ENCODE results near the gene PANK4. TPM values are rescaled to one million over a fixed set of nuclear protein-coding genes. Genes with fewer than 3 reads are reported as not detected.

Gene PANK4
- total and polyA plus RNA-seq, 4 donors: 5.5 to 28.2 (median 20.9) TPM

DNA sequence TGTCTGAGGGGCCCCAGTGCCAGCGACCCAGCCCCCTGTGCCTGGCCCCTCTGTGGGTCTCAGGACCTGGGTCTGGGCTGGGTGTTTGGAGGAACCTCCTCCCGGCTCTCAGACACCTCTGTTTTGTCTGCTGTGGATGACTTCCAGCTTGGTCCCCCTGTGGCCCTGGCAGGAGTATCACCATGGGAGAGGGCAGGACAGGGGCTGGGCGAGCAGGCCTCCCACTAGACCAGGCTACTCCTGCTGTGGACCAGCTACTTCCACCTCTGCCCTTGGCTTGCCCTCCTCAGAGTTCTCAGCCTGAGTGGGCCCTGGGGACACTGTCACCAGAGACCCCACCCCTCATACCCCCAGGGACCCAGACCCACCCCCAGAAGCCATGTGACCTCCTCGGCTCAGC, 28.5 kb downstream of the PANK4 start:
- Histone ChIP-seq H3K4me3 (ENCODE audit: low read length in 2 of 2) (no peak overlapping the region), H3K27me3 (ENCODE audit: control insufficient read depth in 1 of 2, insufficient read depth in 2 of 2, low read length in 1 of 2) (no peaks in the 10 kb centered on the region), H3K36me3 (ENCODE audit: control insufficient read depth in 1 of 2, insufficient read depth in 2 of 2, low read length in 1 of 2) (no peaks in the 10 kb centered on the region), H3K27ac (ENCODE audit: low read depth in 1 of 2, low read length in 2 of 2) (no peak overlapping the region), H3K9me3 (ENCODE audit: control insufficient read depth, low read length) (no peaks in the 10 kb centered on the region), H3K4me1 (ENCODE audit: control insufficient read depth in 1 of 2, insufficient read depth in 2 of 2, low read length in 2 of 2) (no peaks in the 10 kb centered on the region)
- ATAC-seq (ENCODE audit: low FRiP score) (no peak), DNase-seq (no peak)
- WGBS, 2 donors: 57 to 63% methylated on average over 4 of the region's 4 CpGs
- intact Hi-C loops (cut with DNase I): no loop called here

DNA sequence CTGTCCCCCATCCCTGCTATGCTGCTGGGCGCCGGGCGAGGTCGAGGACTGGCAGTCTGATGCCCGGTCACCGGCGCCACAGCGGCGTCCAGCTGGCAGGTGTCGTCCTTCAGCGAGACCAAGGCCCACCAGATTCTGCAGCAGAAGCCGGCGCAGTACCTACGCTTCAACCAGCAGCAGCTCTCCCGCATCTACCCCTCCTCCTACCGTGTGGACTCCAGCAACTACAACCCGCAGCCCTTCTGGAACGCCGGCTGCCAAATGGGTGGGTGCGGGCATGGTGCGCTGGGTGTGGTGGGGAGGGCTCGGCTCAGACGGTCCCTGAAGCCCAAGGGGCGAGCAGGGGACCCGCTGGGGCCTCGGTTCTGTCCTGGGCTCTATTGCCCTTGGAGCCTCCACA, 29.6 kb downstream of the PANK4 start:
- no peak overlapping the region for H3K27ac ChIP-seq (ENCODE audit: low read depth in 1 of 2, low read length in 2 of 2)
- H3K9me3 ChIP-seq (ENCODE audit: control insufficient read depth, low read length): no peaks in the 10 kb centered on the region
- no peaks in the 10 kb centered on the region for H3K4me1 ChIP-seq (ENCODE audit: control insufficient read depth in 1 of 2, insufficient read depth in 2 of 2, low read length in 2 of 2)
- DNase-seq (no peak), ATAC-seq (ENCODE audit: low FRiP score) (no peak)
- H3K4me3 ChIP-seq (ENCODE audit: low read length in 2 of 2): no peak overlapping the region
- H3K36me3 ChIP-seq (ENCODE audit: control insufficient read depth in 1 of 2, insufficient read depth in 2 of 2, low read length in 1 of 2): no peaks in the 10 kb centered on the region
- intact Hi-C loops (cut with DNase I): no loop called here
- 85 to 88% methylated on average over 26 of the region's 26 CpGs for WGBS, 2 donors
- H3K27me3 ChIP-seq (ENCODE audit: control insufficient read depth in 1 of 2, insufficient read depth in 2 of 2, low read length in 1 of 2): no peaks in the 10 kb centered on the region

DNA sequence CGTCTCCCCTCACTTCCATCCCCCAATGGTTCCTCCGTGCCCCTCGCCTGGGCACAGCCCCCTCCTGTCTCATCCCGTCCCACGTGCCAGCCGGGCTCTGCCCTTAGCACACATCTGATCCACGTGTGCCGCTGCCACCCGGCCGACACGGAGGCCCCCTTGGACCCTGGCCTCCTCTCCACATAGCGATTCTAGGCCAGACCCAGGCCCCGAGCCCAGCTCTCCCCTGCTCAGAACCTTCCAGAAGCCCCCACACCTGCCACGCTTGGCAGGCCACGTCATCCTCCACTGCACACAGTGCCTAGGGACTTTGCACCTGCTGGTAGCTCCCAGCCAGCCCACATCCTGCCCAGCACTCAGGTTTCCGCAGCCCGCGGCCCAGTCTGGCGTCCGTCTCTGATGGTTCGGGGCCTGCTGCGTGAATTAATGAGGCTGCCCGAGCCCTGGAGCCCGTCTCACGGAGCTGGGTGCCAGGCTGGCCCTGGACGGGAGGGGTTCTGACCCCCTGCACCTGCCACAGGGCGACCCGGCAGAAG, 30.2 kb downstream of the PANK4 start:
- intact Hi-C loops (cut with DNase I): no loop called here
- 85 to 89% methylated on average over 27 to 28 of the region's 28 CpGs for WGBS, 2 donors
- Histone ChIP-seq H3K27me3 (ENCODE audit: control insufficient read depth in 1 of 2, insufficient read depth in 2 of 2, low read length in 1 of 2) (no peaks in the 10 kb centered on the region), H3K9me3 (ENCODE audit: control insufficient read depth, low read length) (no peaks in the 10 kb centered on the region), H3K27ac (ENCODE audit: low read depth in 1 of 2, low read length in 2 of 2) (no peak overlapping the region), H3K4me3 (ENCODE audit: low read length in 2 of 2) (no peak overlapping the region), H3K36me3 (ENCODE audit: control insufficient read depth in 1 of 2, insufficient read depth in 2 of 2, low read length in 1 of 2) (no peaks in the 10 kb centered on the region), H3K4me1 (ENCODE audit: control insufficient read depth in 1 of 2, insufficient read depth in 2 of 2, low read length in 2 of 2) (no peaks in the 10 kb centered on the region)
- no peak for DNase-seq
- no peak for ATAC-seq (ENCODE audit: low FRiP score)

DNA sequence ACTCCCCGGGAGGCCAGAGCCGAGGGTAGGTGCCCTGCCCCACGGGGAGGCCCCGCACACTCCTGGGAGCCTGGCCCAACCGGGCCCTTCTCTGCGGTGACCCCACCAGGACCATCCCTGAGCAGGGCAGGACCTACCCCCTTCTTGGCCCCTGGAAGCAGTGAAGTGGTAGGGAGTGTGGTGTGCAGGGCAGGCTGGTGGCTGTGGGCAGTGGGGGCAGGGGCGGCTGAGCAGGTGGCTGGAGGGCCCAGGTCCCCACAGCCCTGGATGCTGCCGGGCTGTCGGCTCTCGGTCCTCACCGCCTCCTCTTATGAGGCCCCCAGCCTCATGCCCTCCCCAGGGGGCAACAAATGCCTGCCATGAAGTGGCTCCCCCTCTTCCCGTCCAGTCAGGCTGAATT, 30.9 kb downstream of the PANK4 start:
- ATAC-seq (ENCODE audit: low FRiP score) (no peak), DNase-seq (no peak)
- Histone ChIP-seq H3K9me3 (ENCODE audit: control insufficient read depth, low read length) (no peaks in the 10 kb centered on the region), H3K4me1 (ENCODE audit: control insufficient read depth in 1 of 2, insufficient read depth in 2 of 2, low read length in 2 of 2) (no peaks in the 10 kb centered on the region), H3K27ac (ENCODE audit: low read depth in 1 of 2, low read length in 2 of 2) (no peak overlapping the region), H3K4me3 (ENCODE audit: low read length in 2 of 2) (no peak overlapping the region), H3K27me3 (ENCODE audit: control insufficient read depth in 1 of 2, insufficient read depth in 2 of 2, low read length in 1 of 2) (no peaks in the 10 kb centered on the region), H3K36me3 (ENCODE audit: control insufficient read depth in 1 of 2, insufficient read depth in 2 of 2, low read length in 1 of 2) (no peaks in the 10 kb centered on the region)
- 89 to 91% methylated on average over 9 to 12 of the region's 12 CpGs for WGBS, 2 donors
- intact Hi-C loops (cut with DNase I): no loop called here

DNA sequence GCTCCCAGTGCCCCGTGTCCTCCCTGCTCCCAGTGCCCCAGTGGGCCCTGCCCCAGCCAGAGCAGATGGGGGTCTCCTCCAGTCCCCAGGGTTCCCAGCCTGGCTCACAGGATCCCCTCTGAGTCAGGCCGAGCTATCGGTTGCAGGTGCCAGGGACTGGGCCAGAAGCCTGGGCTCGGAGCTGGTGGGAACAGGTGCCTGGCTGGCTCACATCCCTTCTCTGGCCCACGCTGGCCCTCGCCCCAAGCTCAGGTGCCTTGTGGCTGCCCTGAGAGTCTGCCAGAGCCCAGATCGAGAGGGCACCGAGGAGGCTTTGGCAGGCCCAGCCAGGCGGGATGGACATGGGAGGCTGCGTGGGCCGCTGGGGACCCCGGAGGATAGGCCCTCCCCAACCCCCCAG, 31.4 kb downstream of the PANK4 start:
- Histone ChIP-seq H3K9me3 (ENCODE audit: control insufficient read depth, low read length) (no peaks in the 10 kb centered on the region), H3K27me3 (ENCODE audit: control insufficient read depth in 1 of 2, insufficient read depth in 2 of 2, low read length in 1 of 2) (no peaks in the 10 kb centered on the region), H3K4me3 (ENCODE audit: low read length in 2 of 2) (no peak overlapping the region), H3K4me1 (ENCODE audit: control insufficient read depth in 1 of 2, insufficient read depth in 2 of 2, low read length in 2 of 2) (no peaks in the 10 kb centered on the region), H3K27ac (ENCODE audit: low read depth in 1 of 2, low read length in 2 of 2) (no peak overlapping the region), H3K36me3 (ENCODE audit: control insufficient read depth in 1 of 2, insufficient read depth in 2 of 2, low read length in 1 of 2) (no peaks in the 10 kb centered on the region)
- no peak for DNase-seq
- 87 to 89% methylated on average over 12 of the region's 12 CpGs for WGBS, 2 donors
- intact Hi-C loops (cut with DNase I): no loop called here
- no peak for ATAC-seq (ENCODE audit: low FRiP score)

DNA sequence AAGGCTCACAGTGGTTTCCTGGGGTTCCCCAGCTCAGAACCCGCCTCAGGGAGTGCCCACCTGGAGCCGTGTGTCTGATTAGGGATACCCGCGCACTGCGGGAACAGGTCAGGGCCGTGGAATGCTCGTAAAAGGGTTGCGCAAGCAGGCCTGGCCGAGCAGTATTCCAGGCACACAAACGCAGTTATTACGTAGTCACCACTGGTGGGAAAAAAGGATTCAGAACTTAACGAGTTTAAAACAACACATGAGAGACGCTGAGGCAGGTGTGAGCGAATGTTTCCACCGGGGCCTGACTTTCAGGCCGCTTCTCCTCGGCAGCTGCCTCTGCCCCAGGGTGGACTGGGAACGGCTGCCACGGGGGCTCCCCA, 32.1 kb downstream of the PANK4 start:
- Histone ChIP-seq H3K4me3 (ENCODE audit: low read length in 2 of 2) (no peak overlapping the region), H3K9me3 (ENCODE audit: control insufficient read depth, low read length) (no peaks in the 10 kb centered on the region), H3K4me1 (ENCODE audit: control insufficient read depth in 1 of 2, insufficient read depth in 2 of 2, low read length in 2 of 2) (no peaks in the 10 kb centered on the region), H3K36me3 (ENCODE audit: control insufficient read depth in 1 of 2, insufficient read depth in 2 of 2, low read length in 1 of 2) (no peaks in the 10 kb centered on the region), H3K27me3 (ENCODE audit: control insufficient read depth in 1 of 2, insufficient read depth in 2 of 2, low read length in 1 of 2) (no peaks in the 10 kb centered on the region), H3K27ac (ENCODE audit: low read depth in 1 of 2, low read length in 2 of 2) (no peak overlapping the region)
- no peak for DNase-seq
- intact Hi-C loops (cut with DNase I): no loop called here
- 77 to 81% methylated on average over 19 of the region's 19 CpGs for WGBS, 2 donors
- ATAC-seq (ENCODE audit: low FRiP score): no peak

DNA sequence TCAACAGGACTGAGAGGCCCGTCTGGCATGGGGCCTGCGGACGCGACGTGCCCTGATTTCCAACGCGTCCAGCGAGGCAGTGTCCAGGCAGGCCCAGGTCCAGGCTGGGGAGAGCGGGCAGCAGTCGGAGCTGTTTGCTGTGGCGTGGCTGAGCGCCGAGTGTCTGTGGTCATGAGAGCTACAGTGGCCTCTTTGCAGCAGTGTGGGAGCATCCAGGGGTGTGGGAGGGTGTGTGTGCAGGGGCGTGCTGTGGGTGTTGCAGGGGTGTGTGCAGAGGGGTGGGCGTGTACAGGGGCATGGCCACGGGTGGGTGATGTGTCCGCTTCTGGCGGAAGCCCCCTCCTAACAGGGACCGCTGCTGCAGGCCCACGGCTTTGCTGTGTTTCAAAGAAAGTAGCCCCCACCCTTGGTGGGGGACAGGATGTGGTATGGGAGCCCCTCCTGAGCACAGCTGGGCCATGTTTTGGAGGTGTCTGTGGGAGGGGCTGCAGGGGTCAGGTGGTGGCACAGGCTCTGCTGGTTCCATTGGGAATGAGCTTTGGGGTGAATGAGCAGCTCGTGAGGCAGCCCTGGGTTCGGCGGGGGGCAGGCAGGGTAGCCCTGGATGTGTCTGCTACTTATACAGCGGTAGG, 32.6 kb downstream of the PANK4 start:
- Histone ChIP-seq H3K9me3 (ENCODE audit: control insufficient read depth, low read length) (peaks cover 3% of the 10 kb centered on the region), H3K27me3 (ENCODE audit: control insufficient read depth in 1 of 2, insufficient read depth in 2 of 2, low read length in 1 of 2) (no peaks in the 10 kb centered on the region), H3K27ac (ENCODE audit: low read depth in 1 of 2, low read length in 2 of 2) (no peak overlapping the region), H3K4me3 (ENCODE audit: low read length in 2 of 2) (no peak overlapping the region), H3K36me3 (ENCODE audit: control insufficient read depth in 1 of 2, insufficient read depth in 2 of 2, low read length in 1 of 2) (no peaks in the 10 kb centered on the region), H3K4me1 (ENCODE audit: control insufficient read depth in 1 of 2, insufficient read depth in 2 of 2, low read length in 2 of 2) (no peaks in the 10 kb centered on the region)
- intact Hi-C loops (cut with DNase I): no loop called here
- ATAC-seq (ENCODE audit: low FRiP score): no peak
- no peak for DNase-seq
- 75 to 78% methylated on average over 24 of the region's 24 CpGs for WGBS, 2 donors

DNA sequence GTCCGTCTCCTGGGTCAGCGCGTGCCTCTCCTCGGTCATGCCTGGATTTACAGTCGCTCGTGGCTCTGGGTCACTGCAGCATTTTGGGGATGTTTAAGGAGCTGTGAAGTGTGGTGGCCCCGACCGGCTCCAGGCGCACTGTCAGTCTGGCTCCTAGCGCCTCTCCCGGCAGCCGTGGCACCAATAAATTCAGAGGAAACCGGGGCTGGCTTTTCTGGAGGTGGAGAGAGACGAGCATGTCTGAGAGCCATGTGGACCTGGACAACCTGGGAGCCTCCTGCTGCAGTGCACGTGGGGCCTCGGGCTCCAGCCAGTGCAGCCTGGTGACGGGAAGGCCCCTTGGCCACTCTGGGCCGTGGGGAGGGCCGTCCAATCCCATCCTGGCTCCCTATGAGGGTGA, 33.2 kb downstream of the PANK4 start:
- WGBS, 2 donors: 31 to 40% methylated on average over 19 of the region's 19 CpGs
- no peaks in the 10 kb centered on the region for H3K27me3 ChIP-seq (ENCODE audit: control insufficient read depth in 1 of 2, insufficient read depth in 2 of 2, low read length in 1 of 2)
- no peaks in the 10 kb centered on the region for H3K4me1 ChIP-seq (ENCODE audit: control insufficient read depth in 1 of 2, insufficient read depth in 2 of 2, low read length in 2 of 2)
- H3K4me3 ChIP-seq (ENCODE audit: low read length in 2 of 2): no peak overlapping the region
- DNase-seq (no peak), ATAC-seq (ENCODE audit: low FRiP score) (no peak)
- no peak overlapping the region for H3K27ac ChIP-seq (ENCODE audit: low read depth in 1 of 2, low read length in 2 of 2)
- intact Hi-C loops (cut with DNase I): no loop called here
- peaks cover 3% of the 10 kb centered on the region for H3K9me3 ChIP-seq (ENCODE audit: control insufficient read depth, low read length)
- H3K36me3 ChIP-seq (ENCODE audit: control insufficient read depth in 1 of 2, insufficient read depth in 2 of 2, low read length in 1 of 2): no peaks in the 10 kb centered on the region

DNA sequence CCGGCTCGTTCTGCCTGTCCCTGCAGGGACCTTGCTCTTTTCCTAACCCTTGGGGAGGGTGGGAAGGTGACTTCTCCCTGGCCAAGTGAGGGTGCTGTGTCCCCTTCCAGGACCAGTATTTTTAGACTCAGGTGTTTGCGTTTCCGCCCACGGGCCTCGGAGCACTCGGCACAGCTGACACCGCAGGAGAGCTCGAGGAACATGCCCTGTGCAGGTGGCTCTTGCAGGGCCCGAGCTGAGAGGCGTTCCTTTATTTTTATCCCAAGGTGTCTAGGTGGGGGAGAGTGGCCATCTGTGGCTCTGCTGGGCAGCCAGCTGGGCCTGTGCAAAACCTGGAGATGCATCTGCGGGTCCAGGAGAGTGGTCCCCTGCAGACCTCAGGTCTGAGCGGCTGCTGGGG, 34.3 kb downstream of the PANK4 start:
- DNase-seq (no peak), ATAC-seq (ENCODE audit: low FRiP score) (no peak)
- H3K4me1 ChIP-seq (ENCODE audit: control insufficient read depth in 1 of 2, insufficient read depth in 2 of 2, low read length in 2 of 2): no peaks in the 10 kb centered on the region
- H3K27ac ChIP-seq (ENCODE audit: low read depth in 1 of 2, low read length in 2 of 2): no peak overlapping the region
- 58 to 60% methylated on average over 13 of the region's 13 CpGs for WGBS, 2 donors
- no peaks in the 10 kb centered on the region for H3K27me3 ChIP-seq (ENCODE audit: control insufficient read depth in 1 of 2, insufficient read depth in 2 of 2, low read length in 1 of 2)
- H3K9me3 ChIP-seq (ENCODE audit: control insufficient read depth, low read length): peaks cover 3% of the 10 kb centered on the region
- intact Hi-C loops (cut with DNase I): no loop called here
- H3K36me3 ChIP-seq (ENCODE audit: control insufficient read depth in 1 of 2, insufficient read depth in 2 of 2, low read length in 1 of 2): no peaks in the 10 kb centered on the region
- no peak overlapping the region for H3K4me3 ChIP-seq (ENCODE audit: low read length in 2 of 2)
